ENCODE data around the gene CEBPZOS. TPM values are rescaled to one million over a fixed set of nuclear protein-coding genes. Genes with fewer than 3 reads are reported as not detected.

Gene CEBPZOS
- total and polyA plus RNA-seq, 2 of the 4 experiments (the other 2 are of a cell fraction): 16.8 to 31.5 TPM

GRCh38 chr2:37201208-37201607 is 4.9 kb downstream of the CEBPZOS start:
- DNase-seq: peak; percentile 55
- no peak overlapping the region for H2BK120ac ChIP-seq (ENCODE audit: low read depth, low read length)
- no peak overlapping the region for H2BK20ac ChIP-seq (ENCODE audit: low read depth, low read length)
- ChIA-PET POLR2A (ENCODE audit: unreplicated experiment) (no interaction called here), CTCF (no interaction called here)
- peaks cover 11% of the 10 kb centered on the region; the same call in 1 of the 2 replicates for H4K20me1 ChIP-seq (ENCODE audit: insufficient read depth, low read length)
- H4K8ac ChIP-seq (ENCODE audit: low read depth in 2 of 2, low read length in 2 of 2): no peak overlapping the region
- H3K4me1 ChIP-seq (ENCODE audit: control insufficient read depth, insufficient read depth, low read length): peaks cover 4% of the 10 kb centered on the region; the same call in 1 of the 2 replicates
- in situ Hi-C loops (cut with MboI; ENCODE audit: low sequenced_read_pairs) (no loop called here), dilution Hi-C loops (cut with HindIII; ENCODE audit: low sequenced_read_pairs, unreplicated experiment) (no loop called here), intact Hi-C loops (cut with micrococcal nuclease) (no loop called here)
- no peaks in the 10 kb centered on the region for H3K27me3 ChIP-seq (ENCODE audit: control insufficient read depth, insufficient read depth, low read length)
- no peak overlapping the region for H3K4ac ChIP-seq (ENCODE audit: low read depth, low read length)
- H2AK5ac ChIP-seq (ENCODE audit: low read depth, low read length): no peak overlapping the region
- peaks cover 19% of the 10 kb centered on the region for H3K36me3 ChIP-seq (ENCODE audit: control insufficient read depth, insufficient read depth, low read length)
- no peak overlapping the region for H3K56ac ChIP-seq (ENCODE audit: extremely low read depth, insufficient read depth, low read length)
- WGBS, 2 experiments (ENCODE audit: extremely low coverage in 2 of 2, insufficient read length in 1 of 2): no CpG with 5 or more reads among the region's 1 CpG
- H3K4me2 ChIP-seq (ENCODE audit: low read depth, low read length): no peak overlapping the region
- peaks cover 4% of the 10 kb centered on the region; the same call in 1 of the 2 replicates for H3K9me1 ChIP-seq (ENCODE audit: insufficient read depth, low read length)
- H3K9me3 ChIP-seq (ENCODE audit: control insufficient read depth, insufficient read depth, low read length): peaks cover 3% of the 10 kb centered on the region
- no TSS peak for BruUV-seq (replicated peaks)
- TF ChIP-seq MXI1 (IDR thresholded peaks at IDR 0.05; ENCODE audit: borderline replicate concordance, low read depth, low read length): no peak
- TF ChIP-seq FOS (IDR thresholded peaks at IDR 0.05; ENCODE audit: low read depth, low read length): no peak
- TF ChIP-seq NFE2L2 (IDR thresholded peaks at IDR 0.05; ENCODE audit: low read depth, low read length): no peak
- no peak for TF ChIP-seq RFX5 (IDR thresholded peaks at IDR 0.05; ENCODE audit: low read depth, low read length)
- no peak for TF ChIP-seq BHLHE40 (IDR thresholded peaks at IDR 0.05; ENCODE audit: low read depth, low read length)
- no peak for TF ChIP-seq CEBPB (IDR thresholded peaks at IDR 0.05; ENCODE audit: low read depth, low read length)
- TF ChIP-seq MAFK (IDR thresholded peaks at IDR 0.05; ENCODE audit: low read depth, low read length): no peak
- TF ChIP-seq, protein P1, sequence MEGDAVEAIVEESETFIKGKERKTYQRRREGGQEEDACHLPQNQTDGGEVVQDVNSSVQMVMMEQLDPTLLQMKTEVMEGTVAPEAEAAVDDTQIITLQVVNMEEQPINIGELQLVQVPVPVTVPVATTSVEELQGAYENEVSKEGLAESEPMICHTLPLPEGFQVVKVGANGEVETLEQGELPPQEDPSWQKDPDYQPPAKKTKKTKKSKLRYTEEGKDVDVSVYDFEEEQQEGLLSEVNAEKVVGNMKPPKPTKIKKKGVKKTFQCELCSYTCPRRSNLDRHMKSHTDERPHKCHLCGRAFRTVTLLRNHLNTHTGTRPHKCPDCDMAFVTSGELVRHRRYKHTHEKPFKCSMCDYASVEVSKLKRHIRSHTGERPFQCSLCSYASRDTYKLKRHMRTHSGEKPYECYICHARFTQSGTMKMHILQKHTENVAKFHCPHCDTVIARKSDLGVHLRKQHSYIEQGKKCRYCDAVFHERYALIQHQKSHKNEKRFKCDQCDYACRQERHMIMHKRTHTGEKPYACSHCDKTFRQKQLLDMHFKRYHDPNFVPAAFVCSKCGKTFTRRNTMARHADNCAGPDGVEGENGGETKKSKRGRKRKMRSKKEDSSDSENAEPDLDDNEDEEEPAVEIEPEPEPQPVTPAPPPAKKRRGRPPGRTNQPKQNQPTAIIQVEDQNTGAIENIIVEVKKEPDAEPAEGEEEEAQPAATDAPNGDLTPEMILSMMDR (conservative IDR thresholded peaks at IDR 0.05; ENCODE audit: low read depth, low read length): no peak
- TF ChIP-seq RCOR1 (IDR thresholded peaks at IDR 0.05; ENCODE audit: insufficient replicate concordance, low read length): no peak
- TF ChIP-seq, protein P2, sequence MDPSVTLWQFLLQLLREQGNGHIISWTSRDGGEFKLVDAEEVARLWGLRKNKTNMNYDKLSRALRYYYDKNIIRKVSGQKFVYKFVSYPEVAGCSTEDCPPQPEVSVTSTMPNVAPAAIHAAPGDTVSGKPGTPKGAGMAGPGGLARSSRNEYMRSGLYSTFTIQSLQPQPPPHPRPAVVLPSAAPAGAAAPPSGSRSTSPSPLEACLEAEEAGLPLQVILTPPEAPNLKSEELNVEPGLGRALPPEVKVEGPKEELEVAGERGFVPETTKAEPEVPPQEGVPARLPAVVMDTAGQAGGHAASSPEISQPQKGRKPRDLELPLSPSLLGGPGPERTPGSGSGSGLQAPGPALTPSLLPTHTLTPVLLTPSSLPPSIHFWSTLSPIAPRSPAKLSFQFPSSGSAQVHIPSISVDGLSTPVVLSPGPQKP (IDR thresholded peaks at IDR 0.05; ENCODE audit: borderline replicate concordance, low read depth, low read length): no peak
- TF ChIP-seq, protein P3, sequence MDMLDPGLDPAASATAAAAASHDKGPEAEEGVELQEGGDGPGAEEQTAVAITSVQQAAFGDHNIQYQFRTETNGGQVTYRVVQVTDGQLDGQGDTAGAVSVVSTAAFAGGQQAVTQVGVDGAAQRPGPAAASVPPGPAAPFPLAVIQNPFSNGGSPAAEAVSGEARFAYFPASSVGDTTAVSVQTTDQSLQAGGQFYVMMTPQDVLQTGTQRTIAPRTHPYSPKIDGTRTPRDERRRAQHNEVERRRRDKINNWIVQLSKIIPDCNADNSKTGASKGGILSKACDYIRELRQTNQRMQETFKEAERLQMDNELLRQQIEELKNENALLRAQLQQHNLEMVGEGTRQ (IDR thresholded peaks at IDR 0.05; ENCODE audit: low read depth, low read length): no peak
- no peak for TF ChIP-seq SMC3 (IDR thresholded peaks at IDR 0.05; ENCODE audit: low read depth, low read length)
- no peak for TF ChIP-seq CHD1 (IDR thresholded peaks at IDR 0.05; ENCODE audit: low read depth, low read length)
- TF ChIP-seq POLR2A (IDR thresholded peaks at IDR 0.05; ENCODE audit: low read depth, low read length): no peak
- TF ChIP-seq MAZ (IDR thresholded peaks at IDR 0.05; ENCODE audit: borderline replicate concordance, low read depth, low read length): no peak
- no peak for TF ChIP-seq RAD21 (IDR thresholded peaks at IDR 0.05; ENCODE audit: low read length)
- H2AK9ac ChIP-seq (replicated peaks; ENCODE audit: low read depth, low read length, poor library complexity): no peak overlapping the region
- no peak overlapping the region for H3K18ac ChIP-seq (ENCODE audit: low read depth, low read length)
- no peak overlapping the region for H3K4me3 ChIP-seq (ENCODE audit: insufficient read depth, low read depth, low read length)
- H2BK15ac ChIP-seq (ENCODE audit: low read depth, low read length): no peak overlapping the region
- no peak overlapping the region for H3K23ac ChIP-seq (ENCODE audit: low read depth, low read length)
- H3K9ac ChIP-seq (ENCODE audit: low read depth, low read length): no peak overlapping the region
- no peak overlapping the region for H2AFZ ChIP-seq (replicated peaks; ENCODE audit: low read length, poor library complexity)
- ATAC-seq (ENCODE audit: low read depth): no peak
- H3K27ac ChIP-seq (ENCODE audit: insufficient read depth, low read length): no peak overlapping the region
- no peak overlapping the region for H4K91ac ChIP-seq (ENCODE audit: insufficient read depth, low read depth, low read length)
- no peak overlapping the region for H3K14ac ChIP-seq (replicated peaks; ENCODE audit: low read depth, low read length)
- H3K79me1 ChIP-seq (ENCODE audit: low read depth in 1 of 2, low read length in 2 of 2): peaks cover 25 to 55% of the 10 kb centered on the region in 2 experiments
- H4K5ac ChIP-seq (ENCODE audit: low read depth, low read length): no peak overlapping the region
- H2BK5ac ChIP-seq (ENCODE audit: low read depth, low read length, poor library complexity, severe bottlenecking): no peak overlapping the region
